Stimulated activated CD8-positive, alpha-beta memory T cell treated with anti-CD3 and anti-CD28 coated beads, Interleukin-2, amount 100 ng/mL, for 1 hour (primary cell): ENCODE measurements around the gene FGR.

ENCODE experiments used
- DNase-seq, 2 donors: peaks; one replicate each; pipeline ENCODE4 v3.0.0-alpha.2; 2020; ENCODE audit warnings: low read depth in 2 of 2

FGR gene

DNA sequence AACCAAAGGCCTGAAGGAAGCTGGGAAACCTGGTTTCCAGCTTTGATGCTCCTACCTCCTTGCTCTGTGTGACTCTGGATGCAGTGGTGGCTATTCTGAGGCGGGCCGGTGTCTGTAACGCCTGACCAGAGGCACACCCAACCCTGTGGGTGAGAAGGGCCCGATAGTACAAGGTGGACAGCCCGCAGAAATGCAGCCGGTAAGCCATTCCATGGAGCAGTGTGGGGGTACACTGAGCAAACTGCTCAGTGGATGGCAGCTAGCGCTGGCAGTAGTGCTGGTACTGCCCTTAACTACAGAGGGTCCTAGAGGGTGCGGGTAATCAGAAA is 67.0 kb downstream of the FGR start:
- DNase-seq = no peak

DNA sequence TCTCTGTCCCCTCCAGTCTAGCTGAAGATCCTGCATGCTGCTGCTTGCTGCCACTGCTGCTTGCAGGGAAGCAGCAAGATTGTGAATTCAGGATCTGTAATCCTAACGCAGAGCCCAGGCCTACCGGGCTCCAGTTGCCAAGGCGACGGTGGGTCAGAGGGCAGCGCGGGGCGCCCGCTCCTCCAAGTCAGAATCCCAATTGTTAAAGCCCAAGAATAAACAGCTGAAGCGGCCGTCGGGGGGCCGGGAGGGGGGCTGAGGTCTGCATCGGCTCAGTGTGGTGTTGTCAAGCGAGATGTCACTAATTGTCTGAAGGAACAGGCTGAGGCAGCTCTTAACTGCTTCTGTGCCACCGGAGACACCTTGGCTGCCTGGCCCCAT is 67.8 kb downstream of the FGR start:
- DNase-seq = no peak

DNA sequence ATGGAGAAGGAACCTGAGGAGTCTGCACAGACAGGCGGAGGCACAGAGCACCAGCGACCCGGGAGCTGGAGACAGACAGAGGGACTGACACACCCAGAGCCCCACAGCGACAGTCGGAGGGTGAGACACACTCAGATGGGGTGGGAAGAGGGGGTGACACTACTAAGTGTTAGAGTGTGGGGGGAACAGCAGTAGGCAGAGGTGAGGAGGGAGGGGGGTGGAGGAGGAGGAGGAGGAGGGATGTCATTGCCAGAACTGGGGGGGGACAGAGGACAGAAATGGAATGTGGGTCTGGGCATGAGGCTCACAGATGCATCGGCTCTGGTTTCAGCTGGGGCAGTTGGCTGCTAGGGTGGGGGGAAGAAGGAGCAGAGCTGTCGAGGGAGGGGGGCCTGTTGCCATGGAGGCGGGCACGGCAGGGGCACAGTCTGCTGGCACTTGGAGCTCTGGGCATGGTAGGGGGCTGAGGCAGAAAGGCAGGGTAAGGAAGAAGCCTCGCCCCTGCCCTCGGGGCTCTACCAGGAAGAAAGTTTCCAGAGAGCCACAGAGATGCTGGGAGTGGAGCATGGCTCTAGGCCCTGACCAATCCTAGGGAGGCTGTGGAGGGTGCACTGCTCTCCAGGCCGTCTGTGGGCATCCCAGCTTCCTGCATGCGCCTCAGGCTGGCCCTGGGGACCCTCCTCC is 68.4 kb downstream of the FGR start:
- DNase-seq = no peak

DNA sequence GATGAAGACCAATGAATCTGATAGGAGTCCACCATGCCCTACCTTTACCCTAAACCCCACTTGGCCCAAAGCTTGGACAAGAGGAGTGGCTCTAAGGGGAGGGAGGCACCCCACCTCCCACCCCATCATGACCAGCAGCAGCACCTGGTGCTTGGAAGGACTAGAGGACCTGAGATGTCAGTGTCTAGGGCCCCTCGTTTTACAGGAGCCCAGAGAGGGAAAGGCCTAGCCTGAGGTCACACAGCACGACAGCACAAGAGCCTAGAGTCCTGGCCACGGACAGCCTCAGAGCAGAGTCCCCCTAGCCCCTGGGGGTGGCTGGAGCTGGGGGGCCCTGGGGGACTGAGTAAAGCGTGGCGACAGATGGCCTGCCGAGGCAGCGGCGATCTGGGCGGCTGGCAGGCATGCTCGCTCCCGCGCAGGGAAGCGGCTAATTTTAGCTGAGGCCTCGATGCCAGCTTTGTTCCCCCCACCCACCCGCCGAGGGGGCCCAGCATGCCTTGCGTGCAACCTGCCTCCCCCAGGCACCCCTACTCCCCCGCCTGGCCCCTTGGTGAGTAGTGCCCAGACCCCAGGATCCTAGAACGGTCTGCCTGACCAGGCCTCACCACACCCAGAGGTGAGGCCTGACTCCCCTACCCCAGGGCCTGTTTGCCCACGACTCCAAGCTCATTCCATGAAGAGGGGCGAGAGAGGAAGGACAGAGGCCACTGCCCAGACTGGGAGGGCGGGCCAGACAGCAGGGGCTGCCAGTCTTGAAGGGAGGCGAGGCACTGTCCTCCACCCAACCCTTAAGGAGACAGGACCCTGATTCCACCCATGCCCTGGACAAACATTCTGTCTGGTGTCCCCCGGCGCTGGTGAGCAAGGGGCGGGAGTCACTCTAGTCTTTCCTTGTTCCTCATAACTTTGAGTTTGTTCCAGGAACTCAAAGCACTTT is 70.0 kb downstream of the FGR start:
- DNase-seq = no peak

DNA sequence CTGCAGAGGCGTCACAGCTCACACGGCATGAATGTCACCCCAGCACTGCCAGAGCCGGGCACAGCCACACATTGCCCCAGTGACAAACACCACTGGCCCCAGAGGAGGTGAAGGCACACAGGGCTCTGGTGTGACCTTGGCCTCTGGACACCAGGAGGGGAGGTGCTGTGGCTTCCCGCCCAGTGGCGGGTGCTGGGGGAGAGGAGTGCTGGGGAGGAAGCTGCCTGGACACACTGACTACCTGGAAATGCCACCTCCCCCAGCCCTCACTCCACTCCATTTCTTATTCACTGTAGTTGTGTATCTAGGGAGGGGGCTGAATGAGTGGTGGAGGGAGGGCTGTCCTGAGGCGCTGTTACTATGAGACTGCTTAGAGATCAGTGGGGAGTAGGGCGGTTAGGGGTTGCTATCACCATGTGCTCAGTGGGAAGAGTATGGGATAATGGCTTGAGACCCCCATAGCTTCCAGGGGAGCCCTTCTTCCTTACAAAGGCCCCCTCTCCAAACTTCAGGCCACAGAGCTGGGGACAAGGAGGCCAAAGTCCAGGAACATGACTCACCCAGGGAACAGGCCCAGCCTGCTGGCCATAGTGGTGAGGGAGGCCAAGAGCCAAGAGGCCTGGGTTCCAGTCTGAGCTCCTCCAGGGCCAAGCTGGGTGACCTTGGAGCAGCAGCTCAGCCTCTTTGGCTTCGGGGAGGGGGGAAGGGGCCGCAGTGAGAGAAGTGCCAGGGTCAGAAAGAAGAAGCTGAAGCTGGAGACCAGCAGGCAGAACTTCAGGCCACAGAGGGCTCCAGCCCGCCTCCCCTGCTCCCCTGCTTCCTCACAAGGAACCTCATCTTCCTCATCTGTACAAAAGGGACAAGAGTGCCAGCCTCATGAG is 71.2 kb downstream of the FGR start:
- DNase-seq = no peak

DNA sequence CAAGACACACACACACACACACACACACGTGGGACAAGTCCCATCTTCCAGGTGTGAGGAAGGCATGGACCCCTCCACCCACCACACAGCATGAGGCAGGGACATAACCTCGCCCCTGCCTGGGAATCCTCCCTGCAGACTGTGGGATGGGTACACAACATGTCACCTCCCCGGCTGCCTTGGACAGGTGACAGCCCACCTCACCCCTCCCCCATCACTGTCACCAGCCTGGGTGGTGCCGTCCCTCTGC is 71.7 kb downstream of the FGR start:
- no peak for DNase-seq

DNA sequence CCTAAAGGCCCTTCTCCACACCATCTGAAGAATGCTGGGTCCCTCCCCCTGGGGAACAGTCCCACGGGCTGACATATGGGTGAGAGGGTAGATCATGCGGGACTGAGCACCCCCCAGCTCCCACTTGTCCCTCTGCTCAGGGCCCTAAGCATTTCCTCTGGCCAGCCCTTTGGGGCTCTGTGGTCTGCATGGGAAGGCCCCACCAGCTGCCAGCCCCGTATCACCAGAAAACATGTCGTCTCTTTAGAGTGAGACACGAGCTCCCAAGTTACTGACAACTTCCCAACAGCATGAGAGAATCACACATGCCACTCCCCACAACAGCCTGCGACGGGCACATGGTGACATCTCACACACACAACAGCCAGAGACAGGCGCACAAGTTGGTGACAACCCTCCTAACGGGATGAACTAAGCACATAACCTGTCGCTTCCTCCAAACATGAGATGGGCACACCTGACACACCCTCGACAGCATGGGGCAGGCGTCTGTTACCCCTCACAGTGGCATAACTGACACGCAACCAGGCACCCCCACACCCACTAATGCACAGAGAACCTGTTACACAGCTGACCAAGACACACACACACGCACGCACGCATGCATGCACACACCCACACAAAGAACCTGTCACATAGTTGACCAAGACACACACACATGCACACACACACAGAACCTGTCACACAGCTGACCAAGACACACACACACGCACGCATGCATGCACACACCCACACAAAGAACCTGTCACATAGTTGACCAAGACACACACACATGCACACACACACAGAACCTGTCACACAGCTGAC is 72.2 kb downstream of the FGR start:
- DNase-seq = no peak
